NCI-H1092 treated with DMSO at 0.1 percent for 48 hours (cell line): ENCODE data around the gene ITGB5.
A peak's percentile ranks its signal among the peaks of the same experiment; 100 is the strongest.
"Not testable (repeated sequence)": the region's sequence is repeated elsewhere in the genome, so short reads cannot be mapped to it uniquely, and the experiment has no call there.

Source experiments
- DNase-seq: peaks from one replicate; lab custom pipeline; 2025; lab: John Stamatoyannopoulos, UW

Gene ITGB5

DNA sequence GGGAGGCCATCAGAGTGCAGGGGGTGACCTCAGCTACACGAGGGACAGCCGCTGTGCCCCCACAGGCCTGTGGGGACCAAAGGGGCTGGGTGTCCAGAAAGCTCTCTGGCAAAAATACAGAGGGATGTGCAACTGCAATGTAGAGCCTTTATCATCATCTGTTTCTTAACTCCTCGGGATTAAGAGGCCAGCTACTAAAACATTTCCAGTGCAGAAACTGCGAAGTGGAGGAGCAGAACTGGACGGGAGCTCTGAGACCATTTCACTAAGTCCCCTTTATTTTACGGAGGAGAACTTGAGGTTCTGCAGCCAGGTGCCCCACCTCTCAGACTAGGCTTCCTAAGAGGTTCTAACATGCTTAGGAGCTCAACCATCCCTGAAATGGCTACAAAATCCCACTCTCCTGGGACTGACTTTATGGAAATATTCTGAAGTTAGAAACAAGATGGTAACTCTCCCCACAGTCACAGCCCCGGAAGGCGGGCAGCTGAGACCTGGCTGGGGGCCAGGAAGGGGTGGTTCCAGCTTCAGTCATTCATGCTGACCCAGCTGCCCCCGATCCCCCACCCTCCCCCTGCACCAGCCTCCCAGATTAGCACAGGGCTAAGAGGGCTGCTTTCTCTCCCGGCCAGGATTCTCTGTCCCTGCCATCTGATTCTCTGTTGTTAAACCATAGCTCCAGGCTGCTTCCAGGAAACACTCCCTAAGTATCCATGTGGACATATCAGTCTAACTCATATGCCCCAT is 116.7 kb downstream of the ITGB5 start:
- peak; percentile 14 for DNase-seq

DNA sequence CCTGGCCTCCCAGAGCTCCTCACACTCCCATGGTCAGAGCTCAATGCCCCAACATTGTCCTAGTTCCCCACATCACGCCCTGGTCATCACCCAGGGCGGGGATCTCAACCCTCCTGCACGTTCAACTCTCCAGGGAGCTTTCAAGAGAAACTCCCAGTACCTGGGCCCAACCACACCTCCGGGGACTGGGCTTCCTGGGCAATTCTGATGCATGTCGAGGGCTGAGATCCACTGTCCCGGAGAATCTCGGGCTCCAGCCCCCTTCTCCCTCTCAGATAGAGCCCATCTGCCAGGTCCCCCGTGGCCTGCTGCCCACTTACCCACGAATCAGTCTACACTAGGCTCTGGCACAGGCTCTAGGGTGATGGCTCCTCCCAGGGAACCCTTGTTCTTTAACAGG is 117.7 kb downstream of the ITGB5 start:
- DNase-seq, result no peak

DNA sequence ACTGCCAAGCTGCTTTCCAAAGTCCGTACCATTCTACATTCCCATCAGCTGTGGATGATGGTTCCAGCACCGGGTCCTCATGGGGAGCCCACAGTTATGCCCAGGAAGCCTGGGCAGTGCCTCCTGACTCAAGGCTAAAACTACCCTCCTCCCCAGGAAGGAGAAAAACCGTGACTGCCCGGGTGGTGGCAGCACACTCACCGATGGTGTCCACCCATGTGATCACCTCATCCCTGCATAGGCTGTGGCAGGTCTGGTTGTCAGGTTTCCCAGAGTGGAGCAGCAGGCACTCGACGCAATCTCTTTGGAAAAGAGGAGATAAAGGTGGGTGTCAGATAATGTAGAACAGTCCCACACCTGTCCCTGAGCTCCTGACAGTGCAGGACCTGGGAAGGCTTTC is 118.4 kb downstream of the ITGB5 start:
- peak; percentile 18 for DNase-seq

DNA sequence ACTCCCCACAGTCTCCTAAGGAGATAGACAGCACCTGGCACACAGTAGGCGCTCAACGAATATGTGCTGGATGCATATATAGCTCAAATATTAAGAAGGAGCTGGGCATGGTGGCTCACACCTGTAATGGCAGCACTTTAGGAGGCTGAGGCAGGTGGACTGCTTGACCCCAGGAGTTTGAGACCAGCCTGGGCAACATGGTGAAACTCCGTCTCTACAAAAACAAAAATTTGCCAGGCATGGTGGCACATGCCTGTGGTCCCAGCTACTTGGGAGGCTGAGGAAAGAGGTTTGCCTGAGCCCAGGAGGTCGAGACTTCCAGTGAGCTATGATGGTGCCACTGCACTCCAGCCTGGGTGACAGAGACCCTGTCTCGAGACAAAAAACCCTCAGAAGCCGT is 119.5 kb downstream of the ITGB5 start:
- no peak for DNase-seq

DNA sequence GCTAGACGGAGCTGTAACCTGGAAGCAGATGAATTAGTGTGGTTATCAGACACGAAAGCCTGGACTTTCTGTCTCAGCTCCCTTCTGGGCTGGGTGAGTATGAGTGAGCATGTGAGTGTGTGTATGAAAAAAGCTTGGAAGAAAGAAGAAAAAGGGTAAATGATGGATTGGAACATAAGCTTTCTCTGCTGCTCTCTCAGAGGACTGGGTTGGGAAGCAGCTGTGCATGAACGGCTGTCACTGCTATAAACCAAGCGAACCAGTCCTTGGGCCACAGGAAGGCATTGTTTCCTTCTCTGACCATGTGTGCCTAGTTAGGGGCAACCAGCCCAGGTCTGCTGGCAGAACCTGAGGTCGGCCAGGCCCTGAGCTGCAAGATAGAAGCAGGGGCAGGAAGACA is 119.9 kb downstream of the ITGB5 start:
- DNase-seq, result no peak

DNA sequence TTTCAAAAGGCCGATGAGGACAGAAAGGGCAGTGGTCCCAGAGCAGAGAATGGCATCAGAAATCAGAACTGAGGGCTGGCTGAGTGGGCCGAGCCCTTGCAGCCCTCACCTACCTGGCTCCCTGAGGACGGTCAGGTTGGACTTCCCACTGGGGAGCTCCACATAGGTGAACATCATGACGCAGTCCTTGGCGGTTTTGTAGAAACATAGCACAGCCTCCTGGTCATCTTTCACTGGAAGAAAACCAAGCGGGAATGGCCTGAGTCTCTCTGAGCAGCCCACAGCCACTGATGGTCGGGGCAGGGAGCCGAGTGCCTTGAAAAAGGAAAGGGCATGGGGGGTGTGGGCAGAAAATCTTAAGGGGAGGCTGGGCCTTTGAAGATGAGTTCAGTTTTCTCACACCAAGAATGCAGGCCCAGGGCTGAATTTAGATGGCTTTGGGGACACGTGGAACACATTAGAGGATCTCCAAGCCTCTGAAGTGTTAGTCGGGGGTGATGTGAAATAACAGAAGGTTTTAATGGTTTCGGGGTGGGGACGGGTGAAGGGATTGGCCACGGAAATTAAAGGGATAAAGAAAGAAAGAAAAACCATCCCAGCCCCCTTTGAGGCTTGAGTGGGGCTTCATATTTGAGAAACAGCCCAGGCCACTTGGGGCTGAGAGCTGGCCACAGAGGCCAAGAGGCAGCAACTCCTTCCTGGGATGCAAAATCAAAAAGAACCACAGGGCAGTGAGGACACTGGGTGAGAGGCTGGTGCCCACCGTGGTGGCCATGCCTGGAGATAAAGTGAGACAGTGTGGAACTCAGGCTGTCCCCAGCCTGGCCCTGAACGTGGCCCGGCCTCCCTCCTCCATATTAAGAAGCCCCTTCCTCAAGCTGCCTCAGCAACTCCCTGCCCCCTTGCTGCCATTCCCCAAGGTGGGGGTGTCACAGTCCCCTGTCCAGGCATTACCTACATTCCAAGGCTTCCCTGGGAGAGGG is 120.8 kb downstream of the ITGB5 start:
- no peak for DNase-seq

DNA sequence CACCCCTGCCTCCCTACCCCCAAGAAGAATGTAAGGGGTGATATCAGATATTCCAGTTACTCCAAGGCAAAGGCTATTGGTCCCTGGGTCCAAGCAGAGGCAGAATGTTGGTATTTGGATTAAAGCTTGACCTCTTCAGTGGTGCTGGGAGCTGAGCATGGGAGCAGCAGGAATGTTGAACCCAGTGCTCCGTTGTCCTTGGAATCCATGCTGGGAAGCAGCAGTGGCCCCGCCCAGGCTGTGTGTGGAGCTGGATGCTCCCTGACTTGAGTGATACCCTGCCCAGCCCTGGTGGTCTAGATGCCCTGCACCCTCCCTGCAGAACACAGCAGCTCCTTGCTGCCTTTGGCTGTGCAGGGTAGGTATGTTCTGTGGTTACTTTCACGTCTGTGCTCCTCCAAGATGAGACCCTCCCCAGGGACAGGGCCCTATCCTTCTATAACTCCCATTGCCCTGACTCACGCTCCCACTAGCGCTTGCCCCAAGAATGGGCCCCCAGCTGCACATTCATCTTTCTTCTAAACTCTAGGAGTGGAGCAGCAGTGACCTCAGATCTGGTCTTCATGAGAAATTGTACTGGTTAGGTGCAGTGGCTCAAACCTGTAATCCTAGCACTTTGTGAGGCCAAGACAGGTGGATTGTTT is 121.8 kb downstream of the ITGB5 start:
- DNase-seq, result no peak

DNA sequence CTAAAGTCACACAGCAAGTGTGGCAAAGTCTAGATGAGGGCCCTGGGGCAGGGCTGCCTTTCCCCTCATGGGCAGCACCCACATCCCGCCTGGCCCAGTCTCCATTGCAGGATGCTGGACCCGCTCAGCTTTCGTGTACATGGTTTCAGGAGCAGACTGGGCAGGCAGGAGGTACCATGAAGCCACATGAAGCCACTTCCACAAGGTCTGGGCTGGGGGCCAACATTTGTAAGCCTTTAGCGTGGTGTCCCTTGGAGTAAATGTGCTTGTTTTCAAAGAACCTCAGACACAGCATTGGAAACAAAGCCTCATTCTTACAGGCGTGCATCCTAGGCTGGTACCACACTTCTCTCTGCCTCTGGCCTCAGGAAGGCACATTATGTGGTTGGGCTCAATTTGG is 122.4 kb downstream of the ITGB5 start:
- DNase-seq, result no peak

DNA sequence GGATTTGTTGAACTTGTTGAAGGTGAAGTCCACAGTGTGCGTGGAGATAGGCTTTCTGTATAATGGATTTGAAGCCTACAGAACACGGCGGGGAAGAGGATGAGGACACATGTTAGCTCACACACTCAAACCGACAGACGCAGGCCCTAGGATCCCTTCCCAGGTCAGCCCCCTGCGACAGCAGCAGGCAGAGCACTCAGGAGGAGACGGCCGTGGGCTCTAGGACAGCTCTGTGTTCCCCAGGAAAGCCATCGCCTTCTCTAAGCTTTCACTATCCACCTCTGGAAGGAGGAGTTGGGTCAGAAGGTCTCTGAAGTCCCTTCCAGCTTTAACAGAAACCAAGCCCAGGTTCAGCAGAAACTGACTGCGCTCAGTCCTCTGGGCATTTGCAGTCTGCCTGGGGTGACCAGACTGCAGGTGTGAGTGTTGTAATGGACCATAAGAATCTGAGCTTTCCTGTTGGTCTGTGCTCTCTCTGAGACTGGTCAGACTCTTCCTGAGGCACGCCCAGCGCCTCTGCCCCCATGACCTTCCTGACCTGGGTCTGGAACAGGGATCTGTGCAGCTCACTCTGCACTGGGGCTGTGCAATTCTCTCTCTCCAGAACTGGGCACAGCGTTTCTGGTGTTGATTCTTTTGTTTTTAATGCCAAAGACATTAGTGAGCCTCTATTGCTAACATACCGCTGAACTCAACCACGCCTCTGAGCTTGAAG is 123.4 kb downstream of the ITGB5 start:
- DNase-seq, result no peak

DNA sequence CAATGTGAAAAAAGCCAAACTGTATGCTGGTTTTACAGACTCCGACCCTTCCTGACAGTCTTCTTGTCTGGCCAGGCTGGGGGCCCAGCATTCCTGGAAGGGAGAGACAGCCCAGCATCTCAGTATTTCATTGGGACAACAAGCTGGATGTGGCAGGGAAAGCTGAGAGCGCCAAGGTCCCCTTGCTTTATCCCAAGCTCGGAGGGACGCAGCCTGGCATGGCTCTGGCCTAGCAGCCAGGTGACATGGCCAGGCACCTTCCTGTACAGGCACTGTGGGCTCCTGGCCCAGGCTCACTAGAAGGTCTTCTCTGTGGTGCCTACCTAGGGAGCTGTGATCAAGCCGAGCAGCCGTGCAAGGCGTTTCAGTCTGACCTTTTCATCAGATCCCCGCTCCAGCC is 124.0 kb downstream of the ITGB5 start:
- no peak for DNase-seq

DNA sequence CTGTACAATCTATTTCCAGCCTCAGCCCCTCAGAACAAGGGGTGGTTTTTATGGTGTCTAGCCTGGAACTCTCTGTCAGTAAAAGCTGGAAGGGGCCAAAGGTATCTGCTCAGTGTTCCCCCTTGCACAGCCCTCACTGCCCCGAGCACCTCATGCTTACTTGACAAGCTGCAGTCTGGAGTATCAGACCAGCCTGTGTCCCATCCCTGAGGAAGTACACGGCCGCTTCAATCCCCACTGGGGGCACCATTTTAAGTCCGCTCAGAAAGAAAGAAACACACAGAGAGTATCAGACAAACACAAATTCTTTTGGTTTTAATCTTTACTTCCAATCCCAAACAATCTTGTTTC is 124.5 kb downstream of the ITGB5 start:
- DNase-seq, result no peak

DNA sequence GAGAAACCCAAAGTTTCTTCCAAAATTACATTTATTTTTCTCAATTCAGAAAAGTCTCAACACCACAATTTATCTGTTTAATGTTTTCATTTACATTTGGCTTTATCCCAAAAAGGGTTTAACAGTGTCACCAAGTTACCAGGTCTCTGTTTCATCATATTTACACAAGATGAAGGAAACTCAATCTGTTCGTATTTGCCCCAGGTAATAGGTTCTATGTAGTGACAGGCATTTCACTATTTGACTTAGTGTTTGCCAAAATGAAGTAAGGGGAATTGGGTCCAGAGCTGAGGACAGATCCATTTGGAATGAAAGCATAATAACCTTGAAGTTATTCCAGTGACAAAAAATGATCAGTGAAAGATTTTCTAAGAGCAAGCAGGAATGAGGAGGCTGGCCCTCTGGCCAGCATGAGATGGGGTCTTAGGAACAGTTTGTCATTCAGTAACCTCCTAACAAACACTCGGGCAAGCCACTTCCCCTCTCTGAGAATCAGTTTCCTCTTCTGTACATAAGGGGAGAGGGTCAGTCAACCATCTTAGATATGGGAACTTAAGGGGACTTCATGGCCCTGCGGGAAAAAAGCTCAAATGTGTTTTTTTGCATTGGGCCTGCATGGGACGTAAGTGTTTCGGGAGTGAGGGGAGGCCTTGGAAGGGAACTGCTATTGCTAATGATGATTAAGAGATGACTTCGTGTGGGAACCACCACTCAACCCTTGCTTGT is 125.1 kb downstream of the ITGB5 start:
- DNase-seq, result no peak

DNA sequence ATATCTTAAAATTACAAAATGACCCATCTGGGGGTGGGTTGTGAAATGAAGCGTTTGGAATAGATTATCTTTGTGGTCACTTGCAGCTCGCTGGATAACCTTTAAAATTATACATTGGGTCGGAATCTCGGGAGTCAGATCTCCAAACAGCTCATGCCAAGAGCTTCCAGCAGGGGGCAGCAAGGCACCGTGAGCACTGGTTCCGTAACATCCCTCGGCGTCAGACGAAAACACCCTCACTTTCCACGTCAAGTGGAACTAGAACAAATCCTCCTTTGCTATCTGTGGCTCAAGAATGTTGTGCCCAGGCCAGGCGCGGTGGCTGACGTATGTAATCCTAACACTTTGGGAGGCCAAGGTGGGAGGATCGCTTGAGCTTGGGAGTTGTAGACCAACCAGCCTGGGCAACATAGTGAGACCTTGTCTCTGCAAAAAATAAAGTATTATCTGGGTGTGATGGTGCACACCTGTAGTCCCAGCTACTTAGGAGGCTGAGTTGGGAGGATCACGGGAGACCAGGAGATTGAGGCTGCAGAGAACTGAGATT is 125.8 kb downstream of the ITGB5 start:
- peak; percentile 57 for DNase-seq

DNA sequence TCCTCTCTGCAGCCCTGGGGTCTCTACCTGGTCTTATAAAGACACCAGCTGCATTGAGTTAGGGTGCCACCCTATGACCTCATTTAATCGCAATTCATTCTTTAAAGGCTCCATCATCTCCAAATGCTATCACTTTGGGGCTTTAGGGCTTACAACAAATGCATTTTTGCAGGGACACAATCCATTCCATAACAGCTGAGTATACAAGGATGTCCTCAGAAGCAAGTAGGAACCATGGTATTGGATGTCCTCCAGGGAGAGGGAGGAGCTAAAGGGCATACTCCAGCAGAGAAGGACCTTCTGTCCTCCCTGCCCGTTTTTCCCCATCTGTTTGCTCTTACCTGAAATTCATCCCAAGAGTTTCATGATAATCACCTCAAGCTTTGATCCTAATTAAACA is 126.6 kb downstream of the ITGB5 start:
- DNase-seq, result peak; percentile 4

DNA sequence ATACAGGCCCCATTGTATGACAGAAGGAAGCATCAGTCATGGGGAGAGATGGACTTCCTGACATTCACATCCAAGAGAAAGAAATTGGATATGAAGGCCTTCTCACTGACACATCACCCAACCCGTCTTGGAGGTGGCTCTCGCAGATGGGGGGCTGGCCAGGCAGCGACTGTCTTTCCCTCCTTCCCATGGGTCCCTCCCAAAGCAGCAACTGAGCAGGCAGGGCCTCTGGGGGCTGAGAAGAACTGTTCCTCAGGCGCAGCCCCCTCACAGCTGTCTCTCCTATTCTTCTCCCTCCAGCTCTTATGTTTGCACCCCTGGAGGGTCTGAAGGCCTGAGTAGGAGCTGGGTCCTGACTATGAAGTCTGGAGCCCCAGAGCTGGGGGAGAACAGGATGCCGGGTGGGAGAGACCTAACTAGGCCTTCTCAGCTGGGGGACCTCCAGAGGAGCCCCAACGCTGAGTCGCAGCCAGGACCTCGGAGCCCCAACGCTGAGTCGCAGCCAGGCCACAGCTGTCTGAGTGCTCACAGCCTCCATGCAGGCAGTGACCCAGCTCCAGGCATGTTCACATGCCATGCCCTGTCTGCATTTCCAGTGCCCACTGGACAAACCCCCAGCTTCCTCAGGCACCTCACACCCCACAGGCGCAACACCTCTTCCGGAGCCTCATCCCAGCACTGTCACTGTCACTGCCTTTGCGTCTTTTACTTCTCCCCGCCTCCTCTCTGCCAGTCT is 127.3 kb downstream of the ITGB5 start:
- DNase-seq, result no peak

DNA sequence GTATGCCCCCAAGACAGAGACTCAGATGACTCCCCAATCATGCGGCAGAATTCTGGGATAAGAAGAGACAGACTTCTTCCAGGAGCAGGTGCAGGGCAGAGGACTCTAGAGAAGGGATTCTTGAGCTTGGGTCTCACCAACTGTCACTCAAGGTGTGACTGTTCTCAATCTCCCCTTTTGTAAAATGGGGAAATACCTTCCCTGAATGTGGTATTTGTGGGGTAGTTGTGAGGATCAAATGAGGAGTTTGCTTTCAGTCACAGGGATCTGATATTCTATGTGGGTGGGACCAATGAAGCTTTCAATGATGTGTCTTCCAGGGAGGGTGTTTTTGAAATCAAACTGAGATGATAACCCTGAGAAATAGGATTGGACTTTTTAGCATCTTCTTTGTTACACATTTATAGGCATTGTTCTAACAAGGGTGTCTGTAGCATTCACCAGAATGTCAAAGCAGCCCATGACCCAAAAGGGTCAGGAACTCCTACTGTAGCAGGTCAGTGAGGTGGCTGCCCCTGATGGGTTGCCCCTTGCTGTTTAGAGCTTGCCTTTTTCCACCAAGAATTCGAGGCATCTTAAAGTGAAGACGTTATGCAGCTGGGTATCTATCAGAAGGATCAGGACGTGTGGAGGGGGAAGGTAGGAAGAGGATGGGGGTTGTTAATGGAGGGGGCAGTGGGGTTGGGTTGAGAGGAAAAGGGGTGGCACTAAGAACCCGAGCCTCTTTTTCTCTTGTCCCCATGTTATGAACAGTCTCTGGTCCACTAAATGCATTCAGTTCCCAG is 128.1 kb downstream of the ITGB5 start:
- no peak for DNase-seq

DNA sequence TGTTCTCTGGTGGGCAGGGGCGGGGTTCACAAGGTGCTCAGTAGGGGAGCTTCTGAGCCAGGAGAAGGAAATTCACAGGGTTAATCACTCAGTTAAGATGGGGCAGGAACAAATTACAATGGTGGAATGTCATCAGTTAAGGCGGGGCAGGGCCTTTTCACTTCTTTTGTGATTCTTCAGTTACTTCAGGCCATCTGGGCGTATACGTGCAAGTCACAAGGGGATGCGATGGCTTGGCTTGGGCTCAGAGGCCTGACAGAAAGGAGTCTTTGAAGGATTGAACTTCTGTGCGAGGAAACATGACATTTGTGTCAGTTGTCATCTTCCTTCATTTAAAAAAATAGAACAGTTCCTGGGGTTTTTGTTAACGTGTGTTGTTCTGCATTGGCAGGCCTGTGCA is 129.2 kb downstream of the ITGB5 start:
- not testable (repeated sequence) for DNase-seq

DNA sequence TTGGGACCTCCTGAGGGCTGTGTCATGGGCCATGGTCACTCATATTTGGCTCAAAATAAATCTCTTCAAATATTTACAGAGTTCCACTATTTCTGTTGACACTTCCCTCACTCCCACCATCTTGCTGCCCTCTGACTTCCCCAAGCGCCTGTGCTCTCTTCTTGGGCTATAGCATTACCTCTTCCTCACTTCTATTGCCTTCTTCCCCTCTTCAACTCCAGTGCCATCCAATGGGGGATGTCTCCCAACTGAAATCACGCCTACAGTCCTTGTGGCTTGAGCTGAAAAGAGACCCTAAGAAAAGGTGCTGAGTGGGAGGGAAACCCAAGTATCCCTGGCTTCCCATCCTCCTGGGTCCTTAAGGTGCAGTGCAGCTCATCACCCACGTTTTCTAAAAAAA is 135.1 kb downstream of the ITGB5 start:
- DNase-seq, result no peak

DNA sequence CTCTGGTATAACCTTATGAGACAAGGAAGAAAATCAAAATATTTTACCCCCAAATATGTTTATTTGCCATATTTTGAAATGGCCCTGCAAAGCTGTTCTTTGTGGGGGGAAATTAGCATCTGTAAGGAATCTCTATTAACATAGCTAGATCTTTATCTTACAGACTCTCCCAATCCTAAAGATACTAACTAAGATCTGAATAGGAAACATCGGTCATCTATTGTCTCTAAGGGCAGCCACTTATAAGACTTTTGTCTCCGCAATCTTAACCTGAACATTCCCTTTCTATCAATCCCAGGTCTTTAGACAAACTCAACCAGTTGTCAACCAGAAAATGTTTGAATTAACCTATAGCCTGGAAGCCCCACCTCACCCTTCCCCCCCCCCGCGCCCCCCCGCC is 135.7 kb downstream of the ITGB5 start:
- no peak for DNase-seq

DNA sequence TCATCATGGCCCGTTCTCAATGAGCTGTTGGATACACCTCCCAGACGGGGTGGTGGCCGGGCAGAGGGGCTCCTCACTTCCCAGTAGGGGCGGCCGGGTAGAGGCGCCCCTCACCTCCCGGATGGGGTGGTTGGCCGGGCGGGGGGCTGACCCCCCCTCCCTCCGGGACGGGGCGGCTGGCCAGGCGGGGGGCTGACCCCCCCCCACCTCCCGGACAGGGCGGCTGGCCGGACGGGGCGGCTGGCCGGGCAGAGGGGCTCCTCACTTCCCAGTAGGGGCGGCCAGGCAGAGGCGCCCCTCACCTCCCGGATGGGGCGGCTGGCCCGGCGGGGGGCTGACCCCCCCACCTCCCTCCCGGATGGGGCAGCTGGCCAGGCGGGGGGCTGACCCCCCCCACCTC is 137.3 kb downstream of the ITGB5 start:
- DNase-seq, result not testable (repeated sequence)
